Thyroid gland (tissue), 4 donors: Measurements from ENCODE around the gene SRP72.

Source experiments
- CTCF ChIP-seq, 6 experiments: fragments of 200-600 bp in 3 of 6; fragments of 450-650 bp in 3 of 6; sonication (generic) in 3 of 6; IDR thresholded peaks; one replicate each; pipeline ENCODE4 v1.5.1; 2016 to 2019; ENCODE audit warnings: antibody characterized with exemption in 6 of 6, mild to moderate bottlenecking in 2 of 6, inconsistent platforms in 1 of 6, moderate library complexity in 1 of 6
- POLR2A ChIP-seq, 2 donors: fragments of 450-650 bp; IDR thresholded peaks; one replicate each; pipeline ENCODE4 v1.6.1; 2017; ENCODE audit warnings: antibody characterized with exemption in 2 of 2, mild to moderate bottlenecking in 2 of 2, moderate library complexity in 1 of 2

GRCh38 chr4:56427179-56427578 lies 40.2 kb upstream of the SRP72 start:
- TF ChIP-seq CTCF (IDR thresholded peaks at IDR 0.05) (no peak), POLR2A (IDR thresholded peaks at IDR 0.05) (no peak)
